Measurements from ENCODE around the gene PRR5L.
"Not testable (repeated sequence)": the region's sequence is repeated elsewhere in the genome, so short reads cannot be mapped to it uniquely, and the experiment has no call there.

PRR5L gene

GRCh38 chr11:36469881-36470802 is 174.1 kb downstream of the PRR5L start:
- peak; percentile 44 for DNase-seq

GRCh38 chr11:36471577-36471976 is 175.5 kb downstream of the PRR5L start:
- no peak for DNase-seq

DNA sequence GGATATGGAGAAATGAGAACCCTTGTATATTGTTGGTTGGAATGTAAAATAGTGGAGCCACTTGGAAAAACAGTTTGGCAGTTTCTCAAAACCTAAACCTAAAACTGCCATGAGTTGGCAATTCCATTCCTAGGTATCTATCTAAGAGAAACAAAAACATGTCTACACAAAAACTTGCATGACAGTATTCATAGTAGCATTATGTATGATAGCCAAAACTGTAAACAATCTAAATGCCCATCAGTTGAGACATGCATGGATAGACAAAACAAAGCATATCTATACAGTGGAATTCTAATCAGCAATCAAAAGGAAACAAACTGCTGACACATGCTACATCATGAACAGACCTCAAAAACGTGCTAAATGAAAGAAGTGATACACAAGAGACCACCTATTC is 179.1 kb downstream of the PRR5L start:
- no peak for DNase-seq

- peak; percentile 60 for DNase-seq
These were observed 182.7 kb downstream of the PRR5L start for GRCh38 chr11:36478700-36479329.

DNA sequence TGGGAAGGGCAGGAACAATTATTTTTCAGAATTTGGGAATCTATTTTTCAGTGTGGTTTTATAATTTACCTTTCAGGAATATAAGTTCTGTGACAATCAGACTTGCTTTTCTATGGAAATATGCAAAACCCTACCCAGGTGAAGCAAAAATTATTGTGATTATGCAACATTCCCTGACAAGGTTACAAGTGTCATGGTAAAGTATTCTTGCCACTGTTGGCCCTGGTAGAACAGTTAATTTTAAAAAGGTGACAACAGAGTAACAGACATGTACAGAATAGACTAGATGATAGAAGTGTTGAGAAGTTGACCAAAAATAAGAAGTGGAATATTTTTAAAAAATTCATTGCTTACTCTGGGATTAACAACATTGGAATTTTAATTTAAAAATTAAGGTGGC is 184.7 kb downstream of the PRR5L start:
- DNase-seq, result no peak

DNA sequence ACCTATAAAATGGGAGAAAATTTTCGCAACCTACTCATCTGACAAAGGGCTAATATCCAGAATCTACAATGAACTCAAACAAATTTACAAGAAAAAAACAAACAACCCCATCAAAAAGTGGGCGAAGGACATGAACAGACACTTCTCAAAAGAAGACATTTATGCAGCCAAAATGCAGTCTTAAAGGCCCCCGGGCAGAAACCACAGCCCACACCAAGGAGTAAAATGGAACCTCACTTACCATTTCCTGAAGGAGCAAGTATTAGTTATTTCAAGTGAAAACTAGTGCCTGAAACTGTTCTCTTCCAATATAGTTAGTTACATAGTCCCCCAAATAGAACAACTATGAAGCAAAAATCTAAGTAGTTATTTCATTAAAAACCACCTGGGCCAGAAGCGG is 187.0 kb downstream of the PRR5L start:
- not testable (repeated sequence) for DNase-seq

DNA sequence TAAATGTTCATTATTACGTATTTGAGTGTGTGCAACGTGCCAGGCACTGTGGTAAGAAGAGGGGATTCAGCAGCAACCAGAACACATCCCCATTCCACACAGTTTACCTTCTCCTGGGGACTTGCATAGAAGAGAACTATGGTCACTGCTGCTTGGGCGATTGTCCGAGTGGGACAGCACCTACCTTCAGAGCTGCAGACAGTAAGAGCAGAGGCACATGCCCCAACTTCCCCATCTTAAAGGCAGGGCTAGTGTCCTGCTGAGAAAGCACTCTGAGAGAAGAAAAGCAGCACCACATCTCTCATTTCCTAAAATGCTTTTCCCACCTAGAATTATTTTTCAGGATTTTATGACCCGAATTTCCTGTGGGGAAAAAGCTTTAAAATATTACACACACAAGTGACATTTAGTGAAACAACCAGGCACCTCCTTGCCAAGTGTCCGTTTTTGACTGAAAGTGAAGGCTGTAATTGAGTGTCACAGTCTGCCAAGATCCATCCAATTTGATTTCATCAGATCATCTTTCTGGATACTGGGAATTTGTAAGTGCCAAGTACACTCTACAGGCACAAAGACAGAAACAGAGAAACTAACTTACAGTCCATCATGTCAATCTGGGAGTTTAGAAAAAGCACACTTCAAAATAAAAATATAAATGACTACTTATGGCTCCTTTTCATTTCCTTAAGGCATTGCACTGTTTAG is 189.4 kb downstream of the PRR5L start:
- no peak for DNase-seq

DNA sequence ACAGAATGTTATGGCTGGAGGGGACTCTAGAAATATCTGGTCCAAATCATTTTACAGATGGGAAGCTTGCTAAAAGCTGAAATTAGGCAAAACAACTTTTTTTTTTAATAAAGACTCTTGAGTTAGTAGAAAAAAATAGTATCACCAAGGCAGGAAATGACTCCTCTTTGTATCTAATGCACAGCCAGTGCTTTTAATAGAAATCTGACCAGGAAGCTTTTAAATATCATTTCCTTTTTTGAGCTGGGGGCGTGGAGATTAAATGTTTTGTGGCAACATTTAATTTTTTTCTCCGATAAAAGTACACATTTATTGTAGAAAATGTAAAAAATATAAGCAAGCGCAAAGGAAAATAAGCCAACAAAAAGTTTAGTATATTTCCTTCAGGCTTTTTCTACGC is 191.5 kb downstream of the PRR5L start:
- peak; percentile 67 for DNase-seq

- peak; percentile 49 for DNase-seq
These were observed 192.0 kb downstream of the PRR5L start for GRCh38 chr11:36488096-36488495.

- DNase-seq, result no peak
These were observed 194.1 kb downstream of the PRR5L start for GRCh38 chr11:36490026-36490806.

- DNase-seq, result peak; percentile 48
These were observed 196.7 kb downstream of the PRR5L start for GRCh38 chr11:36492724-36493304.

GRCh38 chr11:36493332-36493731 is 197.2 kb downstream of the PRR5L start:
- no peak for DNase-seq

GRCh38 chr11:36498721-36499120 is 202.6 kb downstream of the PRR5L start:
- no peak for DNase-seq

GRCh38 chr11:36499315-36499714 is 203.2 kb downstream of the PRR5L start:
- DNase-seq, result peak; percentile 39

DNA sequence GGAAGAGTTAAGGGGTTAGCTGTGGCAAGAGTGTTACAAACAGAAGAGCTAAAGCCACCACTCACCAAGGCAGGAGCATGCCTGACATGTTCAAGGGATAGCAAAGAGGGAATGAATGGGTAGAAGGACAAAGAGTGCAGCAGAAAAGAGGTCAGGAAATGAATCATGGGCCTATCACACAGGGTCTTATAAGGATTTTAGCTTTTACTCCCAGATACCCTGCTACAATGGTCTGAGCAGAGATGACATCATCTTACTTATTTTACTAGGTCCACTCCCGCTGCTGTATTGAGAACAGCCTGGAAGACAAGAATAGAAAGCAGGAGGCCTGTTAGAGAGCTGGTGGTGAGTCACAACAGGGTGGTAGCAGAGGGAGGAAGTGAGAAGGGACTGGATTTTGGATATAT is 204.2 kb downstream of the PRR5L start:
- DNase-seq, result peak; percentile 93

GRCh38 chr11:36501236-36501635 is 205.1 kb downstream of the PRR5L start:
- DNase-seq, result no peak

- peak; percentile 29 for DNase-seq
These were observed 211.9 kb downstream of the PRR5L start for GRCh38 chr11:36507824-36508489.

DNA sequence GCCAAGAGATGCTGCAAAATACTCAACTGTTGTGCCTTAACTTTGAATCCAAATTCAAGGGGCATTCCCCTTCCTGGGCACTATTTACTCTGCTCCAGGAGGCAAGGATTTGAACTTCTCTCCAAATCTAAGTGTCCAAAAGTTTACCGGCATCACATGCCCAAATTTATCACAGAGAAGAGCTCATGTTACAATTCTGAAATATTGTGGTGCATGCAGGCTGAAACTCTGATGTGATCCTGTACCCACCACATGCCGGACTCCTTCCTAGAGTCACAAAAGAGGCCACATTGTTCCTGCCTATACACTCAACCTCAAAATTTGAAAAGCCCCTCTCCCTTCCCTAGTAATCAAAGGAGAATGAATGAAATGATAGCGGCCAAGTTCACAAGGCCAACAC is 212.7 kb downstream of the PRR5L start:
- no peak for DNase-seq

DNA sequence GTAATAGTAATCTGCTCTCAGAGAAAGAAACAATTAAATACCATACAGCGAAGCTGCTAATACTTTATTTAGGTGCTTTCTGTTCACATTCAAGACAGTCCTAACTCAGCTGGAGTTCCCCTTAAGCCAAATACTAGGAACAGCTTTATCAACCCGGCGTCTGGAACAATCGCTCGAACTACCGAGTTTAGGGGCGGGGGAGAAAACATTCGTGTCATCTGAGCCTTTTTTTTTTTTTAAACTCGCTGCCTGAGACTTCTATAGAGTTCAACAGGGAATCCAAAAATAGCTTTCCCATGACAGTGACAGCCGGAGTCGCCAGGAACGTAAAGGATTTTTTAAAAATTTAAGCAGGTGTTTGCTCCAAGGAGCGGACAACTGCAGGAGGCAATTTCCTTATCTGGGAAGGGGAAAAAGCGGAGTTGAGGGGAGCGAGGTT is 213.1 kb downstream of the PRR5L start:
- peak; percentile 15 for DNase-seq

GRCh38 chr11:36509694-36510593 is 213.9 kb downstream of the PRR5L start, which contains the start of gene TRAF6:
TSS of gene TRAF6 (minus strand) at chr11:36510272. CDS start at chr11:36501515, 8,757 bp downstream.
- peak; percentile 73 for DNase-seq

DNA sequence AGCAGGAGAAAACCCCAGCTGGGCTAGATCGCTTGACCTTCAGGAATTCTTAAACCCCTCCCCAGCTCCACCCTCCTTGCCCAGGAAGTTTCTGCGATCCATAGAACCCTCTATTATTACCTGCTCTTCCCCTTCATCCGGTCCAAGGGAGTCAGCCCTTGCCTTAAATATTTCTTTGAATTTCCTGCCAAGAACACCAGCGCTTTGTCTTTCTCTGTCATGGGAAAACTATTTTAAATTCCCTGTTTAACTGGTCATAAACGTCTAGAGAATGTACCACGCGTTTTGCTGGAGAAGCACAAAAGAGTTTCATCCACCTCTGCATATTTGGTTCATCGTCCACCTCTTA is 214.5 kb downstream of the PRR5L start:
- no peak for DNase-seq

Measured in MV-4-11 (cell line).